Activated B cell treated with CpG ODN at 0.5 μM for 24 hours (primary cell): ENCODE results near the gene TNFAIP8. TPM values are rescaled to one million over a fixed set of nuclear protein-coding genes. Genes with fewer than 3 reads are reported as not detected.
A peak's percentile ranks its signal among the peaks of the same experiment; 100 is the strongest.

Experiments
- ATAC-seq: fragments of 200-7000 bp; cut with Tn5 transposase; one replicate; pipeline ENCODE4 v1.10.0; 2021; ENCODE audit warnings: low read depth, mild to moderate bottlenecking, moderate library complexity
- CTCF ChIA-PET: fragments of 350-600 bp; sonication (Branson Sonifier 250); formaldehyde crosslinking; loops from one replicate; lab custom pipeline; 2021; ENCODE audit warnings: antibody characterized with exemption; lab: Charles Lee
- POLR2A ChIA-PET: fragments of 350-600 bp; sonication (Branson Sonifier 250); formaldehyde crosslinking; loops from one replicate; lab custom pipeline; 2021; ENCODE audit warnings: antibody characterized with exemption; lab: Charles Lee
- DNase-seq: peaks from one replicate; pipeline ENCODE4 v3.0.0; 2022
- H3K27ac Mint-ChIP-seq: one replicate; pipeline ENCODE4 v1.8.0; 2020; ENCODE audit warnings: mixed read lengths
- H3K27me3 Mint-ChIP-seq: one replicate; pipeline ENCODE4 v1.8.0; 2021; ENCODE audit warnings: mixed read lengths
- H3K36me3 Mint-ChIP-seq: one replicate; pipeline ENCODE4 v1.8.0; 2021; ENCODE audit warnings: low read depth, mixed read lengths
- H3K4me1 Mint-ChIP-seq: one replicate; pipeline ENCODE4 v1.8.0; 2021; ENCODE audit warnings: mixed read lengths
- H3K4me3 Mint-ChIP-seq: one replicate; pipeline ENCODE4 v1.8.0; 2020; ENCODE audit warnings: mild to moderate bottlenecking, mixed read lengths
- H3K9me3 Mint-ChIP-seq: one replicate; pipeline ENCODE4 v1.8.0; 2020; ENCODE audit warnings: mixed read lengths
- CTCF ChIP-seq: fragments of 200-600 bp; IDR thresholded peaks from one replicate; pipeline ENCODE4 v1.8.0; 2022; ENCODE audit warnings: antibody characterized with exemption, mild to moderate bottlenecking
- intact Hi-C: fragments of 100-400 bp; cut with micrococcal nuclease; formaldehyde crosslinking; loops from one replicate; pipeline ENCODE4 v1.15.1; 2024
- total RNA-seq: library from RNA; stranded (reverse); gene quantifications from 2 replicates; pipeline ENCODE4 v1.2.3, GENCODE V29; 2022

The TNFAIP8 gene
- total RNA-seq, 1 donor from 2014 or later = 135 TPM

DNA sequence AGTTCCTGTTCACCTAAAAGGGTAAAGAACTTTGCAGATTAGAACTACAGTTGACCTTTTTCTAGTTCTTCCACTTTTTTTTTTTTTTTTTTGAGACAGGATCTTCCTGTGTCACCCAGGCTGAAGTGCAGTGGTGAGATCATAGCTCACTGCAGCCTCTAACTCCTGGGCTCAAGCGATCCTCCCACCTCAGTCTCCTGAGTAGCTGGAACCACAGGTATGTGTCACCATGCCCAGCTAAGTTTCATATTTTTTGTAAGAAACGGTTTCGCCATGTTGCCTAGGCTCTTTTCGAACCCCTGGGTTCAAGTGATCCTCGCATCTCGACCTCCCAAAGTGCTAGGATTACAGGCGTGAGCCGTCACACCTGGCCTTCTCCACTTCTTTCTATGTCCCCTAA is 39.7 kb upstream of the TNFAIP8 start:
- intact Hi-C loops = no loop called here
- H3K27me3 Mint-ChIP-seq = no peaks in the 10 kb centered on the region

GRCh38 chr5:119316906-119317305 is 38.9 kb upstream of the TNFAIP8 start:
- ChIA-PET CTCF (interaction anchor here (2.9 kb wide), 2 partner anchors 21 to 118 kb away, joined by 13 to 22 read pairs; no protein-coding TSS in a partner anchor), POLR2A (interaction anchor here (1.6 kb wide), 3 partner anchors 20 to 49 kb away, joined by 7 to 14 read pairs (median 9); partner anchors contain the start of gene TNFAIP8)
- ATAC-seq (no peak), DNase-seq (no peak)
- H3K4me3 Mint-ChIP-seq = no peak overlapping the region
- TF ChIP-seq CTCF = no peak
- H3K4me1 Mint-ChIP-seq = peaks cover 96% of the 10 kb centered on the region
- H3K36me3 Mint-ChIP-seq = peaks cover 5% of the 10 kb centered on the region
- intact Hi-C loops = no loop called here
- H3K27me3 Mint-ChIP-seq = no peaks in the 10 kb centered on the region
- peak overlapping the region; percentile 82 for H3K27ac Mint-ChIP-seq
- no peaks in the 10 kb centered on the region for H3K9me3 Mint-ChIP-seq

More for the DNA sequence above, 39.7 kb upstream of the TNFAIP8 start:
- ATAC-seq = no peak
- ChIA-PET POLR2A (interaction anchor here (0.7 to 2.4 kb wide), 24 partner anchors 9 to 163 kb away, joined by 3 to 20 read pairs (median 6); partner anchors contain the start of gene TNFAIP8), CTCF (interaction anchor here (1.0 to 4.2 kb wide), 25 partner anchors 14 to 327 kb away, joined by 3 to 98 read pairs (median 7); partner anchors contain the start of genes DTWD2 and TNFAIP8)
- peaks cover 5% of the 10 kb centered on the region for H3K36me3 Mint-ChIP-seq
- H3K9me3 Mint-ChIP-seq = no peaks in the 10 kb centered on the region
- no peak for DNase-seq
- peak overlapping the region; percentile 32 for H3K4me3 Mint-ChIP-seq
- peaks cover 92% of the 10 kb centered on the region for H3K4me1 Mint-ChIP-seq
- TF ChIP-seq CTCF = no peak
- H3K27ac Mint-ChIP-seq = peak overlapping the region; percentile 82

DNA sequence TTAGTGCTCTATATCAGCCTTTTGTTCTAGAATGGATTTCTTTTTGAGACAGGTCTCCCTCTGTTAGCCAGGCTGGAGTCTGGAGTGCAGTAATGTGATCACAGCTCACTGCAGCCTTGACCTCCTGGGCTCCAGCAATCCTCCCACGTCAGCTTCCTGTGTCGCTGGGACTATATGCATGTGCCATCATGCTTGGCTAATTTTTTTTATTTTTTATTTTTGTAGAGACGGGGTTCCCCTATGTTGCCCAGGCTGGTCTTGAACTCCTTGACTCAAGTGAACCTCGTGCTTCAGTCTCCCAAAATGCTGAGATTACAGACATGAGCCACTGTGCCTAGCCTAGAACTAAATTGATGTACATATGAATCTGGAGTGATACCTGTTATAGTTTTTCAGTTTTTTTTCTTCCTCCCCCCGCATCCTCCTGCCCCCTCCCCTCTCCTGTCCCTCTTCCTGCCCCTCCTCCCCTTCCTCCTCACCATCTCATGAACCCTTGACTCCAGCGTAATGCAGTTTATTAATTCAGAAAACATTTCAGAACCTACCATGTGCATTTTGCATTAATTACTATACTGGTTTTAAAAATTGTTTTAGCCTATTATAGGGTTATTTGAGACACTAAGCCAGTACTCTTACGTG is 37.4 kb upstream of the TNFAIP8 start:
- intact Hi-C loops = loop anchor here (1.0 kb wide), 3 partner anchors 8 to 23 kb away; no protein-coding TSS in a partner anchor
- peak; percentile 56 for ATAC-seq
- peaks cover 96% of the 10 kb centered on the region for H3K4me1 Mint-ChIP-seq
- H3K27ac Mint-ChIP-seq = peak overlapping the region; percentile 91
- no peak for TF ChIP-seq CTCF
- ChIA-PET POLR2A (interaction anchor here (0.5 to 1.6 kb wide), 10 partner anchors 10 to 288 kb away, joined by 3 to 14 read pairs (median 6); partner anchors contain the start of gene TNFAIP8), CTCF (interaction anchor here (0.5 to 1.5 kb wide), 3 partner anchors 48 to 298 kb away, joined by 3 to 7 read pairs (median 4); no protein-coding TSS in a partner anchor)
- no peaks in the 10 kb centered on the region for H3K27me3 Mint-ChIP-seq
- H3K36me3 Mint-ChIP-seq = peaks cover 8% of the 10 kb centered on the region
- DNase-seq = no peak
- no peaks in the 10 kb centered on the region for H3K9me3 Mint-ChIP-seq
- H3K4me3 Mint-ChIP-seq = peak overlapping the region; percentile 67

DNA sequence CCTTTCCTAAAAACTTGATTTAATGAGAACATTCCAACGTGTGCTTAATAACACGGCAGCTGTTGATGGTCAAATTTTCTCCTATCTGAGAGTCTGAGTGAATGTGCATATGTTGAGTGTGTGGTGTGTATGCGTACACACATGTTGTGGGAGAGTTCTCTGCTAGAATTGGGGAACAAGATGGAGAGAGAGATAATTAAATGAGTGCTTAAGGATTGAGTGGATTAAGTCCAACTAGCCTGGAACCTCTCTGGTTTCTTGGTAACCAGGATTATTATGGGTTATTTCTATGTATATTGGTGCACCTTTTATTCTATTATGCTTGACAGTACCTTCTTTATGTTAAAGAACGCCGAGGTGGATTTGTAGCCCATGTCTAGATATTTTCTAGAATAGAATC is 36.4 kb upstream of the TNFAIP8 start:
- no peak overlapping the region for H3K4me3 Mint-ChIP-seq
- ChIA-PET CTCF (no interaction called here), POLR2A (no interaction called here)
- TF ChIP-seq CTCF = no peak
- H3K9me3 Mint-ChIP-seq = no peaks in the 10 kb centered on the region
- intact Hi-C loops = no loop called here
- peak overlapping the region; percentile 75 for H3K27ac Mint-ChIP-seq
- peaks cover 8% of the 10 kb centered on the region for H3K36me3 Mint-ChIP-seq
- peaks cover 96% of the 10 kb centered on the region for H3K4me1 Mint-ChIP-seq
- DNase-seq (no peak), ATAC-seq (no peak)
- no peaks in the 10 kb centered on the region for H3K27me3 Mint-ChIP-seq

- POLR2A ChIA-PET = interaction anchor here (0.9 kb wide), 1 partner anchor 18 kb away, joined by 3 read pairs; no protein-coding TSS in a partner anchor
- intact Hi-C loops = no loop called here
- no peak for ATAC-seq
Measured at GRCh38 chr5:119319890-119320289, 35.9 kb upstream of the TNFAIP8 start.

More at GRCh38 chr5:119319890-119320289, 35.9 kb upstream of the TNFAIP8 start:
- CTCF ChIA-PET = no interaction called here
- no peak for DNase-seq
- peaks cover 8% of the 10 kb centered on the region for H3K36me3 Mint-ChIP-seq
- peaks cover 95% of the 10 kb centered on the region for H3K4me1 Mint-ChIP-seq
- no peaks in the 10 kb centered on the region for H3K27me3 Mint-ChIP-seq
- no peak for TF ChIP-seq CTCF
- peak overlapping the region; percentile 75 for H3K27ac Mint-ChIP-seq
- no peaks in the 10 kb centered on the region for H3K9me3 Mint-ChIP-seq
- H3K4me3 Mint-ChIP-seq = no peak overlapping the region
